ENCODE results near the gene KDM6B. TPM values are rescaled to one million over a fixed set of nuclear protein-coding genes. Genes with fewer than 3 reads are reported as not detected.
A peak's percentile ranks its signal among the peaks of the same experiment; 100 is the strongest.

KDM6B gene
- total and polyA plus RNA-seq, 4 experiments from 2014 or later = 1.7 to 129 (median 119) TPM; not detected in 1

- ChIA-PET CTCF (ENCODE audit: partially characterized antibody) (interaction anchor here (4.6 kb wide), 1 partner anchor 11 kb away, joined by 18 read pairs; no protein-coding TSS in a partner anchor), POLR2A (ENCODE audit: partially characterized antibody) (interaction anchor here (1.0 to 1.3 kb wide), 3 partner anchors 10 to 50 kb away, joined by 3 to 5 read pairs (median 3); no protein-coding TSS in a partner anchor)
- Mint-ChIP-seq H3K27ac (peak overlapping the region in 3 of 7 donors; percentile 37 to 86 (median 61)), H3K36me3 (peaks cover 12 to 15% of the 10 kb centered on the region in 2 donors), H3K27me3 (no peaks in the 10 kb centered on the region), H3K9me3 (no peaks in the 10 kb centered on the region), H3K4me3 (no peak overlapping the region), H3K4me1 (peaks cover 11 to 36% (median 25%) of the 10 kb centered on the region in 4 donors)
- H3K9me3 ChIP-seq (ENCODE audit: control insufficient read depth in 1 of 2, low read length in 2 of 2) = no peaks in the 10 kb centered on the region
- no peaks in the 10 kb centered on the region for H3K27me3 ChIP-seq (ENCODE audit: insufficient read depth, low read length)
- no peak overlapping the region for H3K27ac ChIP-seq (ENCODE audit: low read depth, low read length)
- H3K4me1 ChIP-seq (ENCODE audit: insufficient read depth, low read length) = peaks cover 15% of the 10 kb centered on the region
- no peaks in the 10 kb centered on the region for H3K36me3 ChIP-seq (ENCODE audit: insufficient read depth, low read length)
- no peak overlapping the region for H3K4me3 ChIP-seq (ENCODE audit: low read length in 2 of 2)
- intact Hi-C loops (cut with micrococcal nuclease) = no loop called here
- no peak for DNase-seq
Observed at GRCh38 chr17:7873051-7873450, 39.0 kb downstream of the KDM6B start.

GRCh38 chr17:7875804-7876370 lies 41.9 kb downstream of the KDM6B start:
- no peaks in the 10 kb centered on the region for H3K9me3 Mint-ChIP-seq
- peaks cover 12 to 15% of the 10 kb centered on the region in 2 donors for H3K36me3 Mint-ChIP-seq
- intact Hi-C loops (cut with micrococcal nuclease) = no loop called here
- H3K27ac Mint-ChIP-seq = peak overlapping the region in 3 of 7 donors; percentile 10 to 61 (median 32)
- no peaks in the 10 kb centered on the region for H3K27me3 Mint-ChIP-seq
- peaks cover 0 to 18% (median 12%) of the 10 kb centered on the region in 4 donors for H3K4me1 Mint-ChIP-seq
- Histone ChIP-seq H3K36me3 (ENCODE audit: insufficient read depth, low read length) (peaks cover 11% of the 10 kb centered on the region), H3K27ac (ENCODE audit: low read depth, low read length) (no peak overlapping the region), H3K4me1 (ENCODE audit: insufficient read depth, low read length) (peaks cover 13% of the 10 kb centered on the region), H3K9me3 (ENCODE audit: control insufficient read depth in 1 of 2, low read length in 2 of 2) (no peaks in the 10 kb centered on the region), H3K4me3 (ENCODE audit: low read length in 2 of 2) (no peak overlapping the region), H3K27me3 (ENCODE audit: insufficient read depth, low read length) (no peaks in the 10 kb centered on the region)
- no peak for DNase-seq
- ChIA-PET POLR2A (ENCODE audit: partially characterized antibody) (interaction anchor here (1.5 kb wide), 1 partner anchor 11 kb away, joined by 3 read pairs; no protein-coding TSS in a partner anchor), CTCF (ENCODE audit: partially characterized antibody) (interaction anchor here (1.6 to 4.6 kb wide), 2 partner anchors 10 to 13 kb away, joined by 6 to 18 read pairs; no protein-coding TSS in a partner anchor)
- no peak overlapping the region for H3K4me3 Mint-ChIP-seq

- POLR2A ChIA-PET (ENCODE audit: partially characterized antibody) = no interaction called here
- no peak overlapping the region for H3K4me3 ChIP-seq (ENCODE audit: low read length in 2 of 2)
- no peaks in the 10 kb centered on the region for H3K9me3 ChIP-seq (ENCODE audit: control insufficient read depth in 1 of 2, low read length in 2 of 2)
- DNase-seq = no peak
- peaks cover 36% of the 10 kb centered on the region for H3K4me1 ChIP-seq (ENCODE audit: insufficient read depth, low read length)
- no peaks in the 10 kb centered on the region for H3K27me3 Mint-ChIP-seq
- H3K4me3 Mint-ChIP-seq = no peak overlapping the region
- H3K36me3 Mint-ChIP-seq = peaks cover 7 to 10% of the 10 kb centered on the region in 2 donors
- CTCF ChIA-PET (ENCODE audit: partially characterized antibody) = interaction anchor here (1.2 kb wide), 2 partner anchors 10 to 20 kb away, joined by 3 read pairs; no protein-coding TSS in a partner anchor
- H3K27ac ChIP-seq (ENCODE audit: low read depth, low read length) = no peak overlapping the region
- H3K9me3 Mint-ChIP-seq = no peaks in the 10 kb centered on the region
- H3K36me3 ChIP-seq (ENCODE audit: insufficient read depth, low read length) = peaks cover 14% of the 10 kb centered on the region
- H3K27me3 ChIP-seq (ENCODE audit: insufficient read depth, low read length) = no peaks in the 10 kb centered on the region
- H3K4me1 Mint-ChIP-seq = peaks cover 0 to 18% (median 11%) of the 10 kb centered on the region in 4 donors
- H3K27ac Mint-ChIP-seq = no peak overlapping the region
- intact Hi-C loops (cut with micrococcal nuclease) = no loop called here
Observed at GRCh38 chr17:7878234-7878633, 44.2 kb downstream of the KDM6B start.

GRCh38 chr17:7880076-7880868 lies 46.3 kb downstream of the KDM6B start:
- no peaks in the 10 kb centered on the region for H3K9me3 Mint-ChIP-seq
- Histone ChIP-seq H3K9me3 (ENCODE audit: control insufficient read depth in 1 of 2, low read length in 2 of 2) (no peaks in the 10 kb centered on the region), H3K4me3 (ENCODE audit: low read length in 2 of 2) (no peak overlapping the region), H3K27ac (ENCODE audit: low read depth, low read length) (no peak overlapping the region), H3K4me1 (ENCODE audit: insufficient read depth, low read length) (peaks cover 46% of the 10 kb centered on the region), H3K36me3 (ENCODE audit: insufficient read depth, low read length) (peaks cover 14% of the 10 kb centered on the region), H3K27me3 (ENCODE audit: insufficient read depth, low read length) (no peaks in the 10 kb centered on the region)
- ChIA-PET CTCF (ENCODE audit: partially characterized antibody) (no interaction called here), POLR2A (ENCODE audit: partially characterized antibody) (interaction anchor here (1.3 to 1.4 kb wide), 2 partner anchors 9 to 46 kb away, joined by 3 to 4 read pairs; partner anchors contain the start of gene KDM6B)
- H3K4me1 Mint-ChIP-seq = peaks cover 6 to 13% (median 8%) of the 10 kb centered on the region in 4 donors
- no peak overlapping the region for H3K4me3 Mint-ChIP-seq
- H3K27ac Mint-ChIP-seq = no peak overlapping the region
- DNase-seq = no peak
- H3K27me3 Mint-ChIP-seq = no peaks in the 10 kb centered on the region
- peaks cover 0 to 4% of the 10 kb centered on the region in 2 donors for H3K36me3 Mint-ChIP-seq
- intact Hi-C loops (cut with micrococcal nuclease) = no loop called here

GRCh38 chr17:7881276-7882054 lies 47.4 kb downstream of the KDM6B start:
- Mint-ChIP-seq H3K9me3 (no peaks in the 10 kb centered on the region), H3K4me1 (peaks cover 4 to 11% (median 7%) of the 10 kb centered on the region in 4 donors), H3K36me3 (peaks cover 0 to 8% of the 10 kb centered on the region in 2 donors), H3K27ac (no peak overlapping the region), H3K4me3 (no peak overlapping the region), H3K27me3 (no peaks in the 10 kb centered on the region)
- Histone ChIP-seq H3K36me3 (ENCODE audit: insufficient read depth, low read length) (peaks cover 14% of the 10 kb centered on the region), H3K4me1 (ENCODE audit: insufficient read depth, low read length) (peaks cover 47% of the 10 kb centered on the region), H3K9me3 (ENCODE audit: control insufficient read depth in 1 of 2, low read length in 2 of 2) (no peaks in the 10 kb centered on the region), H3K4me3 (ENCODE audit: low read length in 2 of 2) (no peak overlapping the region), H3K27me3 (ENCODE audit: insufficient read depth, low read length) (no peaks in the 10 kb centered on the region), H3K27ac (ENCODE audit: low read depth, low read length) (no peak overlapping the region)
- intact Hi-C loops (cut with micrococcal nuclease) = no loop called here
- CTCF ChIA-PET (ENCODE audit: partially characterized antibody) = no interaction called here
- POLR2A ChIA-PET (ENCODE audit: partially characterized antibody) = no interaction called here
- DNase-seq = no peak

- intact Hi-C loops (cut with micrococcal nuclease) = no loop called here
Observed at GRCh38 chr17:7882068-7882467, 48.1 kb downstream of the KDM6B start.

More at GRCh38 chr17:7882068-7882467, 48.1 kb downstream of the KDM6B start:
- H3K4me1 Mint-ChIP-seq = peaks cover 4 to 12% (median 7%) of the 10 kb centered on the region in 4 donors
- H3K4me3 ChIP-seq (ENCODE audit: low read length in 2 of 2) = no peak overlapping the region
- H3K27ac Mint-ChIP-seq = no peak overlapping the region
- H3K9me3 Mint-ChIP-seq = no peaks in the 10 kb centered on the region
- H3K27me3 Mint-ChIP-seq = no peaks in the 10 kb centered on the region
- no peak for DNase-seq
- no peak overlapping the region for H3K4me3 Mint-ChIP-seq
- H3K27ac ChIP-seq (ENCODE audit: low read depth, low read length) = no peak overlapping the region
- no peaks in the 10 kb centered on the region for H3K27me3 ChIP-seq (ENCODE audit: insufficient read depth, low read length)
- peaks cover 53% of the 10 kb centered on the region for H3K4me1 ChIP-seq (ENCODE audit: insufficient read depth, low read length)
- peaks cover 14% of the 10 kb centered on the region for H3K36me3 ChIP-seq (ENCODE audit: insufficient read depth, low read length)
- peaks cover 0 to 11% of the 10 kb centered on the region in 2 donors for H3K36me3 Mint-ChIP-seq
- ChIA-PET CTCF (ENCODE audit: partially characterized antibody) (interaction anchor here (2.6 kb wide), 1 partner anchor 20 kb away, joined by 13 read pairs; no protein-coding TSS in a partner anchor), POLR2A (ENCODE audit: partially characterized antibody) (interaction anchor here (2.2 kb wide), 1 partner anchor 13 kb away, joined by 6 read pairs; no protein-coding TSS in a partner anchor)
- H3K9me3 ChIP-seq (ENCODE audit: control insufficient read depth in 1 of 2, low read length in 2 of 2) = no peaks in the 10 kb centered on the region

Data from CD4-positive, alpha-beta memory T cell (primary cell).